RWPE1 (cell line): ENCODE data around the gene FOXE3.

ENCODE experiments used
- CTCF ChIA-PET: fragments of 350-600 bp; sonication (Branson Sonifier 250); formaldehyde crosslinking; extraction: SDS; loops from one replicate; lab custom pipeline; 2021; lab: Yijun Ruan, JAX
- POLR2A ChIA-PET: fragments of 400-600 bp; formaldehyde crosslinking; extraction: SDS; loops from one replicate; lab custom pipeline; 2020; ENCODE audit warnings: antibody characterized with exemption; ENCODE audit not compliant: low non-redundant PET; lab: Yijun Ruan, JAX
- DNase-seq: peaks from one replicate; pipeline ENCODE4 v3.0.0; 2012; ENCODE audit warnings: low spot score
- H3K27ac ChIP-seq: fragments of 450-650 bp; 2 replicates; pipeline ENCODE4 v1.5.1; 2017
- CTCF ChIP-seq: fragments of 450-650 bp; conservative IDR thresholded peaks from 2 replicates; pipeline ENCODE4 v1.5.1; 2017; ENCODE audit warnings: low read depth, mild to moderate bottlenecking

The FOXE3 gene

DNA sequence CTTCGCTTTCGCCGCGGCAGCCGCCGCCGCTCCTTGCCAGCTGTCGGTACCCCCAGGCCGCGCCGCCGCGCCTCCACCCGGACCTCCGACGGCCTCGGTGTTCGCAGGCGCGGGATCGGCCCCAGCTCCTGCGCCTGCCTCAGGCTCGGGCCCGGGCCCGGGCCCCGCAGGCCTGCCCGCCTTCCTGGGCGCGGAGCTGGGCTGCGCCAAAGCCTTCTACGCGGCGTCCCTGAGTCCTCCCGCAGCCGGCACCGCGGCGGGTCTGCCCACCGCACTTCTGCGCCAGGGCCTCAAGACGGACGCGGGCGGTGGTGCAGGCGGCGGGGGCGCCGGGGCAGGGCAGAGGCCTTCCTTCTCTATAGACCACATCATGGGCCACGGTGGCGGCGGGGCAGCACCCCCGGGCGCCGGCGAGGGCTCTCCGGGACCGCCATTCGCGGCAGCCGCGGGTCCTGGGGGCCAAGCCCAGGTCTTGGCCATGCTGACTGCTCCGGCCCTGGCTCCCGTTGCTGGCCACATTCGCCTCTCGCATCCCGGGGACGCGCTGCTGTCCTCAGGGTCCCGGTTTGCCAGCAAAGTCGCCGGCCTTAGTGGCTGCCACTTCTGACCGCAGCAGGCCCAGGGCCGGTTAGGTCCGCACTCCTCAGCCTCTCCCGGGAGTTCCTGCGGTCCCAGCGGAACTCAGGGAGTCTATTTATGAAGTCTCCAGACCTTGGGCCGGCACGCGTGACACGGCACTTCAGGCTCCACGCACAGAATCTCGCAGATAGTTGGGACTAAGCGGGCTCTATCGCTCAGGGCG lies 23.1 kb downstream of the FOXE3 start:
- ChIA-PET POLR2A (no interaction called here), CTCF (interaction anchor here (0.5 to 3.6 kb wide), 5 partner anchors 8 to 270 kb away, joined by 3 to 56 read pairs (median 7); no protein-coding TSS in a partner anchor)
- no peak for DNase-seq
- no peak overlapping the region for H3K27ac ChIP-seq
- TF ChIP-seq CTCF: no peak

DNA sequence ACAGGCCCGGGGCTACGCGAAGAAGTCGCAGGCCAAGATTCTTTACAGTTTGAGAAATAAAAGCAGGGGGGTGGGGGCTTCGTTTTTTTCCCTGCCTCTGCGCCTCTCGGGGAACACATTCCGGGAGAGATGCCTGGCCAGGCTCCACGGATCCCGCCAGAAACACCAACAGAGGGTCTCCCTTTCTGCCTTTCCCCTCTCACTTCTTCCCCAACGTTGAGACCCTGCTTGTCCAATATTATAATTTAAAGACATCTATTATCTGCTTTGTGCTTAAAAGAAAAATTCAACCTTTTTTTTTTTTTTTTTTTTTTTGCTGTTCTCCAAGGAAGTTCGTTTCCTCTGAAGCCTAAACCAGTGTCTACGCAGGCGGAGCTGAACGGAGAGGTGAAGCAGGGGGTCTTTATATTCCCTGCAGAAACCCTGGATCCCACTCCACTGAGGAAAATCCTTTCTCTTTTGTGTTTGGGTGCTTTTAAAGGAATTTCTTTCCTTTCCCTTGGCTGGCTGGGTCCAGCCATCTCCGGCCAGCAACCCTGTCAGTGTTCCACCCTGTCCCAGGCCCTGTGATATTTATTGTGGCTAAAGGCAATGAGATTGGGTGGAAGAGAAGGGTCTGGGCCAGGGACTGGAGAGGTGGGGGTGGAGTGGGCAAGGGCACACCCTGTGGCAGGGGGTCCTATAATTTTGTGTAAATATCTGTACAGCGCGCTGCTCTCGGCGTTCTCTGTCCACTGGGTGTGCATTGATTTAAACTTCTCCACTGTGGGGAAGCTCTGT lies 23.9 kb downstream of the FOXE3 start:
- no peak for TF ChIP-seq CTCF
- ChIA-PET POLR2A (no interaction called here), CTCF (interaction anchor here (1.0 kb wide), 1 partner anchor 271 kb away, joined by 3 read pairs; no protein-coding TSS in a partner anchor)
- no peak overlapping the region for H3K27ac ChIP-seq
- no peak for DNase-seq

GRCh38 chr1:47440599-47441081 lies 24.6 kb downstream of the FOXE3 start:
- TF ChIP-seq CTCF: no peak
- POLR2A ChIA-PET: no interaction called here
- CTCF ChIA-PET: interaction anchor here (1.0 kb wide), 2 partner anchors 52 to 270 kb away, joined by 3 to 5 read pairs; no protein-coding TSS in a partner anchor
- no peak for DNase-seq
- no peak overlapping the region for H3K27ac ChIP-seq

DNA sequence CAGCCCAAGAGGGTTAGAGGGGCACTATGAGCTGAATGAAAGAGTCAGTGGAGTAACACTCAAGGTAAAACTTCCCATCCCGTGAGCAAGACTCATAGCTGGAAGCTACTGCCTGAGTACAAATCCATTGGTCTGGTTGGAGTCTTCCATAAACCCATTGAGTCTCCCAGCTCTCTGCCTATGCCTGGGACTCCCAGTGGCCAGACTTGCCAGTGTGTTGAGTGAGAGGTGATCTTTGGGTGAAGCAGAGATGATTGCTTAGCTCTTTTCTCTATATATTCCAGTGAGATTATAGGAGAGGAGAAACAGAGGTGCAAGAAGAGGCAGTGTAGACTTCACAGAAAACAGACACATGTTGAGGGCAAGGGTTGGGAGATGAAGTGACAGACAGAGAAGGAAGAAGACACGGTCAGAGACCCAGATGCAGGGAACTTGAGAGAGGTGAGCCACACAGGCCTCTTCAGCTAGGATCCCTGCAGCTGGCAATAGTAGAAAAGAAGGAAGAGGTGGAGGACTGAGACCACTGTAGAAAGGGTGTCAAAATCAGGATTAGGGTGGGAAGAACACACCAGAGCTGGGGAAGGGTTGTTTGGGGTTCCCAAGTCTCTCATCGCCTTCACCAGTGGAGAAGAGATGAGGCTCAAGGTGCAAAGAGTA lies 25.5 kb downstream of the FOXE3 start:
- no peak for DNase-seq
- TF ChIP-seq CTCF: no peak
- POLR2A ChIA-PET: no interaction called here
- CTCF ChIA-PET: interaction anchor here (0.7 to 1.0 kb wide), 2 partner anchors 53 to 65 kb away, joined by 3 to 5 read pairs; no protein-coding TSS in a partner anchor
- H3K27ac ChIP-seq: no peak overlapping the region

- H3K27ac ChIP-seq: no peak overlapping the region
- no peak for DNase-seq
- ChIA-PET POLR2A (no interaction called here), CTCF (interaction anchor here (0.7 to 0.9 kb wide), 2 partner anchors 10 to 64 kb away, joined by 3 read pairs; no protein-coding TSS in a partner anchor)
- TF ChIP-seq CTCF: no peak
Measured at GRCh38 chr1:47442202-47442601, 26.1 kb downstream of the FOXE3 start.
